HG03064 (cell line): ENCODE results near the gene LMBR1L.
"Not testable (repeated sequence)": the region's sequence is repeated elsewhere in the genome, so short reads cannot be mapped to it uniquely, and the experiment has no call there.

ENCODE experiments used
- ATAC-seq: cut with Tn5 transposase; IDR thresholded peaks from one replicate; pipeline ENCODE4 v1.9.1; 2021; ENCODE audit warnings: low read depth; ENCODE audit not compliant: unreplicated experiment

LMBR1L gene

DNA sequence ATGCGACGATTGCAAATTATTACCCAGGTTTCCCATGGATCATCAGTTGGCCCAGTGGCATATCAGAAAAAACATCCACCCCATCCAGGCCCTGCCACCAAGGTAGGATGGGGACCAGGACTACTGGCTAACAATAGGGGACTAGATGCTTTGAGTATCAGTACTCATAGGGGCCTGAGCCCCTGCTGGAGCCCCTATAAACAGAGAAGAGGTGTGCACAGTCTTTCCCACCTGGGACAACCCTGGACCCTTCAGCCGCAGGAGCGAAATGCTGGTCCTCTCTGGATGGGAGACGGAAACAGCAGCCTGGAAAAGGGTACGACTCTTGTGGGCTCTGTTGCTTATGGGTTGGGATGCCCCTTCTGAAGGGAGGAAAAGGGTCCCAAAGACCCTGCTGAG lies 21.7 kb downstream of the LMBR1L start:
- no peak for ATAC-seq

DNA sequence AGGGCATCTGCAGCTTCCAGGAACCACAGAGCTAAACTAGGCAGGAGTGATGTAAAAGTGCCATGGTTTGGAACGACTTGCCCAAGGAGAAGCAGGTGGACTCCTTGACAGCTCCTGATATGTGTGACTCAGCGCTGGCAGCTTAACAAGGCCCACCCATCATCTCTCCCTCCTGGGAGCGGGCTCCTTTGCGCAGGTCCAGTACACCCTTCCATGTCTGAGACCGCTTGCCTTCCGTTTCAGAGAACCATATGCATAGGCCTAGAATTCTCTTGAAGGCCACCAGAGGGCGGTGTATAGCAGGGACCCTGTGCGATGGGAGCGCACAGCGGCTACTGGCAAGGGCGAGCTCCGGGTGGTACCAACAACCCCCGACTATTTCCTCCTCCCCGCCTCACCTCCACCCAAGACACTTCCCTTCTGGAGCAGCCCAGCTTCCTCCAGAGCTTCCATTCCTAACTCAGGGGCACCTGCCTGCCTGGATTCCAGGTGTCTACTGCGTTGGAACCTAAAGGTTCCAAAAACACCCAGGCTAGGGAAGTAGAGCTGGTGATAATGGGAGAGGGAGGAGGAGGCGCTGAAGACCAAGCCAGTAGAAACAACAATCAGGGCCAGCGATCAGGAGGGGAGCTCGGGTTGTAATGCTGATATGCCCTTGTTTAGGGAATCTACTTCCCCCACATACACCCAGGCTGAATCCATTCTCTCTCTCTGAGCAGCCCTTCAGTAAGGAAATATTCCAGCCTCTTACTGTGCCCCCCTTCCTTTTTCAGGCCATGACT lies 22.3 kb downstream of the LMBR1L start:
- ATAC-seq, result peak; percentile 84

DNA sequence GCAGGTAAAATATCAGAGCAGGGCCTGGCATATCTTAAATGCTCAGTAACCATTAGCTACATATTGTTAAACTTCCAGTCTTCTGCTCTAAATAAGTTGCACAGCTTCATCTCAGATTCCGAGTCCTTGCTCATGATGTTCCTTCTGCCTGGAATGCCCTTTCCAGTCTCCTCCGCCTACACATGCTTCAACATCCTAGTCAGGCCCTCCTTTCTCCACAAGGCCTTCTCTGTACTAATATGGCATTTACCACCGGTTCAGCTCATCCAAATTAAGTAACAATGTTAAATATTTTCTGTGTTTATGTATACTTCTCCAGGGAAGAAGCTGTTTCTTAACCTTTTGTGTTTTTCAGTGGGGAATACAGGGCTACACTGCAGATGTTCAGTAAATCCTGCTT lies 24.5 kb downstream of the LMBR1L start:
- no peak for ATAC-seq

DNA sequence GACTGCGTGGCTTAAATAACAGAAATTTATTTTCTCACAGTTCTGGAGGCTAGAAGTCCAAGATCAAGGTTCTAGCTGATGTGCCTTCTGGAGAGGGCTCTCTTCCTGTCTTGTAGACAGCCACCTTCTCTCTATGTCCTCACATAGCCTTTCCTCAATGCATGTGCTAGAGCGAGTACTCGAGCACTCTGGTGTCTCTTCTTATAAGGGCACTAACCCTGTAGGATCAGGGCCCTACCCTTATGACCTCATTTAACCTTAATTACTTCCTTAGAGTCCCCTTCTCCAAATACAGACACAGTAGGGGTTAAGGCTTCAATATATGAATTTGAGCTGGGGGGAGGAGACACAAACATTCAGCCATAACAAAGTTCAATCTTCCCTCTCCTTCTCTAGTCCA lies 26.2 kb downstream of the LMBR1L start:
- ATAC-seq, result no peak

DNA sequence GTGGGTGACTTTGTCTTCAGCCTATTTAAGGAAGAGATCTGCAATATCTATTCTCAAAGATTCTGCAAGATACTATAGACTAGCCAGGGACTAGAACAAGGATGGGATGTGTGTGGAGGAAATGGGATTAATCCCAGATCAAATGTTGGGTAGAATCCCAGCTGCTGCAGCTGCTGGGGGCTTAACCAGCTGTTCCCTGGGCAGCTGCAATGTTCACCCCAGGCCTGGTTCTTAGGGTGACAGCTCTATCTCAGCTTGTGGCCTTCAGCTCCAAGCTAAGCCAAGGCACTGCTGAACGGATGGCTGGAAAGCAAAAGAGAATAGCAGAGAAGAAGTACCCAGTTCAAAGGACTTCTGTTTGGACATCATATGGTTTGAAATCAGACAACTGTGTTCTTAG lies 30.9 kb downstream of the LMBR1L start:
- no peak for ATAC-seq

DNA sequence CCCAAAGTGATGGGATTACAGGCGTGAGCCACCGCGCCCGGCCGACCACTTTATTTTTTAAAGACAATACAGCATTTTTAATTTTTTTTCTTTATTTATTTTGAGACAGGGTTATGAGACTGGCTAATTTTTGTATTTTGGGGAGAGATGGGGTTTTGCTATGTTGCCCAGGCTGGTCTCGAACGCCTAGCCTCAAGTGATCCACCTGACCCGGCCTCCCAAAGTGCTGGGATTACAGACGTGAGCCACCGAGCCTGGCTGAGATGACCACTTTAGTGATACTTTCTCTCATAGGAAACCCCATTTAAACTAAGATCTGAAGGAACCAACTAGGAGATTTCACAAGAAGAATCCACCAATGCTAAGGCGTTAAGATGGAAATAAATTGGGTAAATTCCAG lies 39.7 kb downstream of the LMBR1L start:
- no peak for ATAC-seq

DNA sequence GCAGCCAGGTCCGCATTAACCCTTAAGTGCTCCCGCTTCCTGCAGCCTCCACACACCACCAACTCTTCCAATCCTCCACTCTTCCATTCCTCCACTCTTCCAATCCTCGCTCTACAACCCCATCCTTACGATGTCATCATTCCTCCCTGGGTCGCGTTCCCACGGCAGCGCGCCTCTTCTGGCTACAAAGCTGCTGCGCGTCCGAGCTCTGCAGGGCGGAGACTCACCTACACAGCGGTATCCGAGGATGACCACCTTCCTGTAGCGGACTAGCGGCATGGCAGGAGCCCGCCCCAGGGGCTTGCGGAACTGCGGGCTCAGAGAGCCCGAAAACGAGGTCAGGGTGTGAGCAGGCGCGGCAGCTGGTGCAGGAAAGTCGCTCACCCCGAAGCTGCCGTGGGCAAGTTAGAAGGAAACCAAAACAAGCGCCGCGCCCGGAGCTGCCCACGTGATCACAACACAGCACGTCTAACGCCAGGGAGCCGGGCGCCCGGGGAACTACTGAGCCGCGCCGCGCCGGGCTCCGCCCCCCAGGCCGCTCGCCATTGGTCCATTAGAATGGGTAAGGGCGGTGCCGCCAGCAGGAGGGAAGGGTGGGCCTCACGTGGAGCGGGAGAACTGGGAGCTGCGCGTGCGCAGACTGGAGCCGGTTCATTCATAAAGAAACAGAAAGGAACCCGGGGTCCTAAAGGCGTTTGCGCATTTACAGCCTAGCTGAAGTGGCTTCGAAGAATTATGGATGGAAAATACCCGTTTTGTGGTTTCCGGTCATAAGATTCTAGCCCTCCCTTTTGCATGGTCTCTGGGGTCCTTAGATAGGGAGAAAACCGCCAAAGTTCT lies 40.9 kb downstream of the LMBR1L start, which contains the start of gene RHEBL1:
Gene RHEBL1, minus strand, starts transcription at position 473 of the 840 bp plus-strand sequence. Its CDS starts 194 bp downstream, at position 279.
- ATAC-seq, result peak; percentile 97

DNA sequence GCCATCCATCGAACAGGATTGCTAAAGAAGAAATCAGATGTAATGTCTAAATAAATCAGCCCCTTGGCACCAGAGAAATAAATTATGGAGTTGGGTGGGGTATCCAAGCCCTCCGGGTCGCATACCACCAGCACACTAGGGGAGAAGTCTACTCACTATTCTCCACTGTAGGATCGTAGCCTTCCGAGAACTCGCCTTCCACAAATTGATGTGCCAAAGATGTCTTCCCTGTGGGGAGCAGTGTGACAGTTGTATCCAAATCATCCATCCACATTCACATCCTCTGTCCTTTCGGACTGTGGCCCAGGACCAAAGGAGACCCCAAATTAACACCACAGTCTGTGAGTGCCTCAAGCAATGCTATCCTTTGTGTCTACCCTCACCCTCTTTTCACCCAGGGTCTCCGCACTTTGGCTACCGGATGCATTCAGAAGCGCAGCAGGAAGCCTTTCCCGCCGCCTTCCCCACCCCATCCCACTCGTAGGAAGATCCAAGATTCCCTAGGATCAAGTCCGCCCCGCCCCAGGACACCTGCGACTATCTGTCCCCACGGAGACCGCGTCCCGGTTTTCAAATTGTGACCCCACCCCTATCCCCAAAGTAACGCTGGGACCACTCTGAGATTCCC lies 41.7 kb downstream of the LMBR1L start:
- no peak for ATAC-seq

DNA sequence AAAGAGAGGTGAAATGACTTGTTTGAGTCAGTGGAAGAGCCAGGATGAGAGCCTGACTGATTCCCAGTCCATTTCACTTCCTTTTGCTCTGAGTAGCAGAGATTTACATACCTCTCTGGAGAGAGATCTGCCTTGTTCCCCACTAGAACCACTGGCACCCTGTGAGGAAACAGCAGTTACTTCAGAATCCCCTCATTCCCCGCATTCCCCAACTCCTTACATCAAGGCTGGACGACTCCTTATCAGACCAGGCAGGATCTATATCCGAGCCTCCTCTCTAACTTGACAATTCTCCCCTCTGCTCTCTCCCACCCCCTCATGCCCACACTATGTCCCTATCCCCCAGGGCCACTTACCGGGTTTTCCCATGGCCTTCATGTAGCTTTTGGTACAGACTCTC lies 44.5 kb downstream of the LMBR1L start:
- no peak for ATAC-seq

DNA sequence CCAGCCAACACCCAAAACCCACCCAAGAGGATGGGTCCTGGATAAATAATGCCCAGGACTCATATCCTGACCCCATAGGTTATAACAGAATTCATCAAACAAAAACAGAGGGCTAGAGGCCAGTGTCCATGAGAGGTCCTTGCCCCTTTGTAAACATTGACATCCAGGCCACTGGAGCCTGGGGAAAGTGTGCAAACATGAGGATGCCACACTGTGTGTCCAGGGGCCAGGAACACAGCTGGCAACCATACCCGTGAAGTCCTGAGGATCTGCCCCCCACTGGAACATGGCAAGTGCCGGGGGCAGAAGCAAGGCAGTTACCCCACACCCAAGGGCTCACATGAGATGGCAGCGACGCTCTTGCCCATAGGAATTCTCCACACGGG lies 45.9 kb downstream of the LMBR1L start:
- ATAC-seq, result no peak

DNA sequence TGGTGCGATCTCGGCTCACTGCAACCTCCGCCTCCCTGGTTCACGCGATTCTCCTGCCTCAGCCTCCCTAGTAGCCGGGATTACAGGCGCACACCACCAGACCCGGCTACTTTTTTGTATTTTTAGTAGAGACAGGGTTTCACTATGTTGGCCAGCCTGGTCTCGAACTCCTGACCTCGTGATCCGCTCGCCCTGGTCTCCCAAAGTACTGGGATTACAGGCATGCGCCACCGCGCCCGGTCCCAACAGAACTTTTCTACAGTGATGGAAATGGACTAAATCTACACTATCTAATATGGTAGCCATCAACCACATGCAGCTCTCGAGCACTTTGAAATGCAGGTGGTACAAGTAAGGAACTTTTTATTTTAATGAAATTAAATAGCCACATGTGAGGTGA lies 48.7 kb downstream of the LMBR1L start:
- not testable (repeated sequence) for ATAC-seq

DNA sequence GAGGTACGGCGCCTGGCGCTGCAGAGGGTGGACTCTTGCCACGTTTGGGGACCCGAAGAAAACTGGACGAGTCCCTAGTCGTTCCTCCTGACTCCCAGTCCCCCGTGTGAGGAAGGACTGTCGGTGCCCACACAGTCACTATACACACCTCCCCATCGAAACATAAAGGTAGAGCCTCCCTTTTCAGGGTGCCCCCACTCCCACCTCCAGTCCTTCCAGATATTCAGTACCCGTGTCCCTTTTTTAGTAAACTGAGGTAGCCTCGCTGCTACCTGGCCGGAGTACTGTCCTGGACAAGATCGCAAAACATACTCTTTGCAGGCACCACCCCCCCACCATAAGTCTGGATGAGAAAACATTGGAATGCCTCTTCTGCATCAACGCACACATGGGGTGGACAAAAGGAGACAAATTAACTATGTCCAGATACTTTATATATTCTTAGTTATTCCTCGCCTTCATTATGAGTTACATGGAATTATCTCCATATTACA lies 49.4 kb downstream of the LMBR1L start:
- ATAC-seq, result no peak

DNA sequence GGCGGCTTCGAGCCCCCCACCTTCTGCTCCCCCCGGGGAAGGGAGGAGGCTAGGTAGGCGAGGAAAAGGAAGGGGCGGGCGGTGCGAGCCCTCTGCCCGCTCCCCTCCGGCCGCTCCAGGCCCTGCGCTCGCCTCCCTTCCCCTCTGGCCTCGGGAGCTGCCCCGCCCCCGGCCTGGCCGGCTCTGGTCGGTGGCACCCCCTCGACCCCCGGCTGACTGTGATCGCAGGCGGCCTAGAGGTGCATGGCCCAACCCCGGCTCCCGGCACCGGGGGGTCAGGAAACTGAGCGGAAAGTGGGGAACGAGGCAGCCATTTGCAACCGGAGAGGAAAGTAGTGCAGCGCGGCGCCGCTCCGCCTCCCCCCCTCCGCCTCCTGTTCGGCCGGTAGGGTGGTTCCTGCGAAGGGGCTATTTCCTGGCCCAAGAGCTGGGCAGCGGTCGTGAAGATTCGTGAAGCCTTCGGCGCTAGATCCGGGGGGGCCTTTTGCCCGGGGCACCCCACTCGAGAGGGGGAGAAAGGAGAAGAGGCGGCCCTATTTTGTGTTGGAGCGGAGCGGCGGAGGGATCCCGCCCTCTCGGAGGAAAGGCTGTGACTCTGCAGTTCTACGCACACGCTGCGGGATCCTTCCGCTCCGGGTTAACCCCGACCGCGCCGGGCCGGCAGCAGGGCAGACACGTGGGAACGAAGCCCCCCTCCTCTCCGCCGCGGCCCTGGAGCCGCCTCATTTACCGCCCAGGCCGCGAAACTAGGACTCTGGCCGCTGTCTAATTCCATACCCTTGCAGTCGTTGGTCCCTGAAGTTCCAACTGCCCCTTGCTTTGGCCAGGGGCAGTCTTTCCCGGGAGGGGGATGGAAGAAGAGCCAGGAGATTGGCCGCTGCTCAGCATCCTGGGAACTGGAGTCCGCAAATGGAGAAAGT lies 50.1 kb downstream of the LMBR1L start, which contains the start of gene KMT2D:
Gene KMT2D, minus strand, starts transcription at position 558 of the 920 bp plus-strand sequence. CDS start 5,470 bp downstream, outside the sequence.
- ATAC-seq, result no peak

DNA sequence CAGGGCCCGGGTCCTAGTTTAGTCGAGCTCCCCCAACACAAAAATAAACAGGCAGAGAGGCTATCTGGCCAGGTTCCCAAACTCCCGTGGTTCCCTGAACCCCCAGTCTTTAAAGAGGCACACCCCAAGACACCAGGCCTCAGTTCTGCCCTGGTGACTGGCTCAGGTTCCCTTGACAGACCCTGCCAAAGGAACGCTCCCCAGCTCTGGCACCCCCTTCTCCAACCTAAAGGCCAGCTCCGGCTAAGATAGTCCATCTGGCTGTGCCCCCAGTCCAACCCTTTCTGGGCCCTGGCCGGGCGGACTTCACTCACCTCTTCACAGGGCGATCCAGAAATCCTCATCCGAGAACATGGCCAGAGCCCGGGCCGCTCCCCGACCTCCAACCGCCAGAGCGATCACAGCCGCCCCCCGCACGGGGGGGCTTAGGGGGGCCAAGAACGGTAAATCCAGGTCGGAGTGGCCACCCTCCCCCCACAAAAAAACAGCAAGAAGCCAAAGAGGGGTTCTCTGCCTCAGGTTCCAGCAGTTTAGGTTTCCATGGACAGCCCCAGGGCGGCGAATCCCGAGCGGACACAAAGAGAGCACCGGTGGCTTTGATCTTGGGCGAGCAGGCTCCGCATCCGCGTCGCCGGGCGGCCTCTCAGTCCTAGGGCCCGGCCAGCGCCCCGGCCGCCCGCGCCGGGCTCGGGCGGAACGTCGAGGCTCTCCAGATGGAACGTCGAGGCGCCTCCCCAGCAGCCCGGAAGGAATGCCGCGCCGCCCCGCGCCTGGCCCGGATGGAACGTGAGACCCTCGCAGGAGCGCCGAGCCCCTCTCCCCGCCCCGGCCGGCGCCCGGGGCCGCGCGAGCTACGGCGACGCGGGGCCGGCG lies 51.1 kb downstream of the LMBR1L start:
- no peak for ATAC-seq

DNA sequence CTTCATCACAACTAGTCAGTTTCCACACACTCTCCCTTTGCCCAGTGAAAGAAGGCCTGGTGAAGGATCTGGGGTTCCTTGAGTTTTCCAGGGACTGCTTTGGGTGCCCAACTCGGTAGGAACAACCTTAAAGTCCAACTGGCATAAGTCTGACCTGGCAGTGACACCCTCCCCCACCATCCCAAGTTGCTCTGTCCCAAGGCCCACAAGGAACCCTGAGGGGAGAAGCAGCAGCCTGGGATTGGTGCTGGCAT lies 51.7 kb downstream of the LMBR1L start:
- no peak for ATAC-seq

DNA sequence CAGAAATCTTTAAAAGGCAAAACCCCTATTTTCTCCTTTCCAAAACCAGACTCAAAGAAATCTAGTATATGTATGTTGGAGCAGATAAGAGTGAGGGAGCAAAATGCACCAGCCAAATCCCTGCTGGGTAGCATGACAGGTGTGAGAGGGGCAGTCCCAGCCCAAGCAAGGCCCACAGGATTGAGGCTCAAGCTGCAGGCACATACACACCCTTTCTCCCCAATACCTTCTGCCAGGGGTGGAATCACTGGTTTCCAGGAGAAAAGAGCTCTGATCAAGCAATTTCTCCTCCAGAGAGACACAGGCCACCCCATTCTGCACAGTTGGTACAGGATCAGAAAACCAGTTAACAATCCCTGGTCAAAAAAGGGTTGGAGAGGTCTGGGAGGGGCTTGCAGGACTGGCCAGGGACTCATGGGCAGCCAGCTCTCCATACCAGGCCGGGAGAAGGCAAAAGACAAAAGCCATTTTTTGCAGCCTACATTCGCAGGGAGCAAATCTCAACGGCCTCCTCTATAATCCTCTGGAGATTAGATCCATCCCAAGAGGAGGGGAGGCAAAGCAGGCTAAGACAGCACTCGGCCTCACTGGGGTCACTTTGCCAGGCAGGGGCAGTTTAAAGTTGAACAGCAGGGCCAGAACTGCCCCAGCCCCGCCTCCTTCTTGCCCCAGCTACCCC lies 52.1 kb downstream of the LMBR1L start:
- ATAC-seq, result no peak

DNA sequence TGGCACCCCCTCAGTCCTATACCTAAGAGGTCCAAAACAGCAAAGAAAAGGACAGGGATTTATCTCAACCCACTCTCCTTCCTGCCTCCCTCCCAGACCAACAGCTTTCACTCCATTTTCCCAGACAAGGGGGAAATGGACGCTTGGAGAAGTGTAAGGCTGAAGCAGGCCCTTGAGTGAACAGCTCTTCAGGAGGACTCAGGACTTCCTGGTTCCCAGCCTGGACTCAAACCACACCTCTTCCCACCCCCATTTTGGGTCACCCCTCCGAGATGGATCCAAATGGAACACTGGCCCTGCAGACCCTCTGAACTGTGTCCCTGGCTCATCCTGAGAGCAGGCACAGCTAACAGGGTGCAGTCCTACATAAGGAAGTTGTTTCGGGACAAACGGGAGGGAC lies 52.8 kb downstream of the LMBR1L start:
- ATAC-seq, result no peak

DNA sequence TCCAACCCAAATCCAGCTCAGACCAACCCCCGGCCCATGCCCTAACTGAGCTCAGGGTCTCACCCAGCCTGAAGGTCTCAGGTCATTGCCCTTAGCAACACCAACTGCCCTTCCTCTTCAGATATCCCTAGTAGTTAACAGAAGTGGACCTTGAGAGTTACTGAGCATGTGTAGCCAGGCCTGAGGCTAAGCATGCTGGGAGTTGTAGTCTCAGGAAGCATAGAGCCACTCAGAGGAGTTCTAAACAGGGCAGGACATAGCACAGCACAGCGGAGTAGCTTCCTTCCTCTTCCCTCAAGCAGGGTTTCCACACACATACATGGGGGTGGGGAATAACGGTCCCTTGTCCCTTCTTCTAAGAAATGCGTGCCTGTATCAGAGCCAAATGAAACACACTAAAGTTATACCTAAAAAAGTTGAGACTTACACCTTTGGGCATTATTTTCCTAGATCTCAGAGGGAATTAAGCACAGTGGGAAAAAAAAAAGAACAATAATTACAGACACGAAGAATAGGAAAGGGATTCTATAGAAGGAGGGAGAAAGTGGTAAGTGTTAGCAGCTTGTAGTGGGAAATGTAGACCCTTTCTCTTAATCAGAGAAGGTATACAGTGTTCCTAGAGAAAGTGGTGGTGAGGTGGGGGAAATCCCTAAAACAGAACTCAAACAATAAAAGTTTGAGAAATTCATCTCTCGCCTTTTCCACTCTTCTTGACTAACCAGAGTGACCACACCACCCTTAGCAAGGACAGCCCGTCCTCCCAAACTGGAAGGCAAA lies 54.5 kb downstream of the LMBR1L start:
- no peak for ATAC-seq
